ENCODE data around the gene C10orf105.

C10orf105 gene

DNA sequence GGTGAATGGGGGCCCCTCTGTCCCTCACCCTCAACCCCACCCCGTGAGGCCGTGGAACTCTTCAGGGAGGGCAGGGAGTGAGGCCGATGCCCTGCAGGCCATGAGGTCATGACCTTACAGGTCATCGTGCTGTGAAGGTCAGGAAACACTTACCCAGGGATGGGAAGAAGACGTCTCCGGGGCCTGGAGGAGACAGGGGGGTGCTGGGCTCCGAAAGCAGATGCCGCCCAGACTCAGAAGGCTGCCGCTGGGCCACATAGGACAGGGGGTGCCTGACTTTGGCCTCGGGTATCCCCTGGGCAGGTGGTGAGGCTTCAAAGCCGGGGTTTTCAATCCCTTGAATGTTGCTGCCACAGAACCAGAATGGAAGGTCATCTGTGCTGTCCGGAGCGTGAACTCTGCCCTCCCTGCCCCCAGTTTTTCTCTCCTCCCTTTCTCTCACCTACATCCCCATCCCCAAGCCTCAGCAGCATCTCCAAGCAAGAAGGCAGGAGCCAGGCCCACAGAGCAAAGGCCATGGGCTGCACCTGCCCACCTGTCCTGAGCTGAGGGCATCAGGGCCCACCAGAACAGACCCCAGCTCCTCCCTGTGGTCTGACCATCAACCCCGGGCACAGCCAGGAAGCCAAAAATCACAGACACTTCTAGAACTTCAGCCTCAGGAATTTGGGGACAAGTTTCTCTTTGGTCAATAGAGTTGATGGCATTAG, 32.1 kb upstream of the C10orf105 start:
- Histone ChIP-seq H3K27ac (no peak overlapping the region), H4K20me1 (no peaks in the 10 kb centered on the region), H3K27me3 (peaks cover 3% of the 10 kb centered on the region; the same call in 1 of the 2 replicates), H3K9ac (no peak overlapping the region), H3K4me2 (peak overlapping the region; percentile 95), H3K4me1 (peaks cover 95% of the 10 kb centered on the region), H3K9me3 (no peaks in the 10 kb centered on the region), H3K4me3 (no peak overlapping the region), H3K36me3 (no peaks in the 10 kb centered on the region)
- TF ChIP-seq Cebpa-rat (IDR thresholded peaks at IDR 0.05): no peak

DNA sequence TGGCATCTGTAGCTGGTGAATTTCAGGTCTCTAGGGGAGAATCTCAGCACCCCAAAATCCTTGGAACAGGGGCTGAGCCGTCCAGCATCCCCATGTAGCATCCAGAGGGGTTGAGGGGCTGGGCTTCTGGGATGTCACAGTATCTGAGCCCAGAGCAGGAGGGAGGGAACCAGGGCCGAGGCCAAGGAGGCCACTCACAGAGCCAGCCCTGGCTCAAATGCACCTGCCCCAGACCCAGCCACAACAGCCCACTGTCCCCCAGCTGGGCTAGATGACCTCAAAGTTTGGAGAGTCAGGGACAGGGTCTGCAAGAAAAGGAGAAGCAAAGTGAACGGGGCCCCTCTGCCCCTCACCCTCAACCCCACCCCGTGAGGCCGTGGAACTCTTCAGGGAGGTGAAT, 31.4 kb upstream of the C10orf105 start:
- no peaks in the 10 kb centered on the region for H3K36me3 ChIP-seq
- no peak overlapping the region for H3K4me3 ChIP-seq
- peaks cover 95% of the 10 kb centered on the region for H3K4me1 ChIP-seq
- TF ChIP-seq Cebpa-rat (IDR thresholded peaks at IDR 0.05): no peak
- peak overlapping the region; percentile 1; the same call in 1 of the 2 replicates for H3K9ac ChIP-seq
- no peaks in the 10 kb centered on the region for H4K20me1 ChIP-seq
- peak overlapping the region; percentile 33 for H3K27ac ChIP-seq
- peak overlapping the region; percentile 95 for H3K4me2 ChIP-seq
- H3K27me3 ChIP-seq: peaks cover 3% of the 10 kb centered on the region; the same call in 1 of the 2 replicates
- H3K9me3 ChIP-seq: no peaks in the 10 kb centered on the region

DNA sequence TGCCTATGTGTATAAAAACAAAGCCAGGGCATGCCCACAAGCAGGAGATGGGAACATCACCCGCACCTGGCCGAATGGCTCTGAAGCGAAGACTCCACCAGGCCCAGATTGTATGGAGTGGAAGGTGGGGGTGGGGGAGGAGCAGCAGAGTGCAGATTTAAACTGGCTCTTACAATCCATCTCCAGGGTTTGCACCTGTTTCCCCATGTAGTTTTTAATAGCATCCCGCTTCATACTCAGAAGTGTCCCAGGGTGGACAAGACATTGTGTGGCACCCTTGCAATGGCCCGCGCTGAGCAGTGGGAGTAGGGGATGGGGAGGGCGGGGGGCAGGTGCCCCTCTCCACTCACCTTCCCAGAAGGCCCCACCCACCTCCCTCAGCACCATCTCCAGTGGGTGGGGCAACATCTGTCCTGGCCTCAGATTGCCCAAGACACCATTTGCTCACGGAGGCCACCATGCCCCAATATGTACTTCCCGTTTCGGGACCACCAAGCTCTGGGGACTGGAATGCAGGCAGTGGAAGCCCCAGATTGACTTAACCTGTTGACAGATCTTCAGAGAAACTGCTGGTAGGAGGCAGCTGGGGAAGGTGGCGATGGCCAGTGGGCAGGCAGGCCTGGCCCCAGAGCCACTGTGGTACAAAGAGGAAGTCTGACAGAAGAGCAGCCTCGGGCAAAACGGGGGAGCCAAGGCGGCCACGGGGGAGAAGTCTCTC, 30.7 kb upstream of the C10orf105 start:
- peak overlapping the region; percentile 87 for H3K27ac ChIP-seq
- H3K9me3 ChIP-seq: no peaks in the 10 kb centered on the region
- peak overlapping the region; percentile 95 for H3K4me2 ChIP-seq
- peak; percentile 61; the same call in 1 of the 2 replicates for TF ChIP-seq Cebpa-rat (IDR thresholded peaks at IDR 0.05)
- H3K27me3 ChIP-seq: no peaks in the 10 kb centered on the region; the same call in 1 of the 2 replicates
- no peaks in the 10 kb centered on the region for H4K20me1 ChIP-seq
- H3K9ac ChIP-seq: peak overlapping the region; percentile 52; the same call in 1 of the 2 replicates
- no peak overlapping the region for H3K4me3 ChIP-seq
- no peaks in the 10 kb centered on the region for H3K36me3 ChIP-seq
- H3K4me1 ChIP-seq: peaks cover 95% of the 10 kb centered on the region

DNA sequence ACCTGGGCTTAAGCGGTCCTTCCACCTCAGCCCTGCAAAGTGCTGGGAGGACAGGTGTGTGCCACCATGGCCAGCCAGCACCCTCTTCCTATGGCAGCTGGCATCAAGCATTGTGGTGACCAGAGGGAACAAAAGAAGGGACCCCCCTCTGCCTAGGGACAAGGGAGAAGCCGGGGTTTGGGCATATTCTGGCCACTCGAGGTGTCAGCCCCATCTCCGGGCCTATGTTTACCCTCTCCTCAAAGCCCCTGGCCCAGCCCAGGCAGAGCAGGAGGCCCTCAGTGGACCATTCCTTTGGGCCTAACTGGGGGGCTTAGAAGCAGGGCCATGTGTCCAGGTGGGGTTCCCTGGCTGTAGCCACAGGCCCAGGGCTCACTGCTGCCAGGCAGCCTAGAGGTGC, 29.8 kb upstream of the C10orf105 start:
- H4K20me1 ChIP-seq: no peaks in the 10 kb centered on the region
- H3K36me3 ChIP-seq: no peaks in the 10 kb centered on the region
- peak overlapping the region; percentile 52 for H3K9ac ChIP-seq
- no peak for TF ChIP-seq Cebpa-rat (IDR thresholded peaks at IDR 0.05)
- no peaks in the 10 kb centered on the region for H3K27me3 ChIP-seq
- H3K4me1 ChIP-seq: peaks cover 92% of the 10 kb centered on the region
- peak overlapping the region; percentile 87 for H3K27ac ChIP-seq
- H3K9me3 ChIP-seq: no peaks in the 10 kb centered on the region
- H3K4me3 ChIP-seq: 0 out of 2 replicates have a peak overlapping the region, but pooled peaks have one; percentile 6
- H3K4me2 ChIP-seq: peak overlapping the region; percentile 95

DNA sequence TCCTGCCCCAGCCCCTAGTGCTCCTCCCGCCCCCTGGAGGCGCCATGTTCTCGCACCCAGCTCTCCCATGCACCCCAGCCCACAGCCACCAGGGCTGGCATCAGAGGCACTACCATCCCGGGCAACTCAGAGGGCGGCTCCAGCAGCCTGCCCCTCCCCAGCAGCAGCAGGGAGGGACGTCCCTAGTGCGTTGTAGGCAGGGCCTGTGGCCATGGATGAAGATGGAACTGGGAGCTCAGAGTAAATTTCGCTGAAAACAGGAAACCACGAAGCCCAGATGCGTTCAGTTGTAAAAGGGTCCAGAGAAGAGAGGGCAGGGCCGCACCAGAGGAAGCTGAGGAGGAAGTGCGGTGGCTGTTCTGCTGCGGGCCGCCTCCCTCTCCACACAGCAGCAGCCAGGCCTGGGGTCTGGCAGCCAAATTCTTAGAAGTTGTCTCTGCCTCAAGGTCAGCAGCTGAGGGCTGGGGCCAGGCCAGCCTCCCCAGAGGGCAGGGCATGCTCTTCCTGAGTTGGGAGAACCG, 29.2 kb upstream of the C10orf105 start:
- no peaks in the 10 kb centered on the region for H3K9me3 ChIP-seq

DNA sequence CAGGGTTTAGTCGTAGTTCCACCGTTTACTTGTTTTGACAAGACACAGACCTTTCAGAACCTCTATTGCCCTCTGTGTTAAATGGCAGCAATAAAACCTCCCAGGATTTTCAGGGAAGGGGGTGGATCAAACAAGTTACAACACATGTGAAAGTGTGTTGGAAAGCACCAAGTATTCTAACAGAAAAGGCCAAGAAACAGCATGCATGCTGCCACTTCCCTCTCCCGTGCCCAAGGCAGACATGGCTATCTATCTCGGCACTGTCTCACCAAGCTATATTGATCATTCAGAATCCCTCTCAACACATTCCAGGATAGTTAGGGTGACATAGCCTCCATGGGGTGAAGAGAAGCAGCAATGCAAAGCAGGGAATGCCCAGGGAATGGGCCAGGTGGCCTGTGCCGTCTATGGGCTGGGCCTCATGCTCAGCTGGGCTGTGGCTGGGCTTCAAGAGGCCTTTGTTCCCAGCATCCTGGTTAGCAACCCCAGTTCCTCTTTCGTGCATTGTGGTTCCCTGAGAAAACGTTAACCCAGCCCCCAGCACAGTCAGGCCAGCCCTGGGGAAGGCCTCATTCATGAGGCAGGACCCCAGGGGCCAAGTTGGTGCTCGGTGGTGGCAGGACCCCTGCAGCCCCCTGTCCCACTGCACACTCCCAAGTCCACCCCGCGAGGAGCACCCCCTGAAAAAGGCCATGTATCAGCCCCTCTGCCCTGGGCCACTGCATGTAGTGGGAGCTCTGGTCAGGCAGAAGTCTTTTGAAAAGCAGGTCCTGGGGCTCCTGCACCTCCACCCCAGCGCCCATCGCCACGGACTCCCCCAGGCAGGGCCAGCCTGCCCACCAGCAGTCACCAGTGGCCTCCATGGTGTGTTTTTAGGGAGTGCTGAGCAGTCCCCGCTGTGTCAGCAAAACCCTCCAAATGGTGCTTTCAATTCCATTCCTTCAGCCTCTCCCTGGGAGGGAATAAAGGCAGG, 28.3 kb upstream of the C10orf105 start:
- H3K36me3 ChIP-seq: no peaks in the 10 kb centered on the region
- H3K27ac ChIP-seq: peak overlapping the region; percentile 96
- H3K4me3 ChIP-seq: 0 out of 2 replicates have a peak overlapping the region, but pooled peaks have one; percentile 9
- peak overlapping the region; percentile 95 for H3K4me2 ChIP-seq
- H3K27me3 ChIP-seq: no peaks in the 10 kb centered on the region
- H3K4me1 ChIP-seq: peaks cover 76% of the 10 kb centered on the region
- H3K9ac ChIP-seq: peak overlapping the region; percentile 77
- peaks cover 3% of the 10 kb centered on the region; the same call in 1 of the 2 replicates for H3K9me3 ChIP-seq
- no peaks in the 10 kb centered on the region for H4K20me1 ChIP-seq
- no peak for TF ChIP-seq Cebpa-rat (IDR thresholded peaks at IDR 0.05)

More for the DNA sequence above, 29.2 kb upstream of the C10orf105 start:
- peak overlapping the region; percentile 96 for H3K27ac ChIP-seq
- H4K20me1 ChIP-seq: no peaks in the 10 kb centered on the region
- peaks cover 85% of the 10 kb centered on the region for H3K4me1 ChIP-seq
- H3K36me3 ChIP-seq: no peaks in the 10 kb centered on the region
- no peaks in the 10 kb centered on the region for H3K27me3 ChIP-seq
- H3K4me2 ChIP-seq: peak overlapping the region; percentile 95
- H3K9ac ChIP-seq: peak overlapping the region; percentile 77
- 0 out of 2 replicates have a peak overlapping the region, but pooled peaks have one; percentile 9 for H3K4me3 ChIP-seq
- TF ChIP-seq Cebpa-rat (IDR thresholded peaks at IDR 0.05): no peak

DNA sequence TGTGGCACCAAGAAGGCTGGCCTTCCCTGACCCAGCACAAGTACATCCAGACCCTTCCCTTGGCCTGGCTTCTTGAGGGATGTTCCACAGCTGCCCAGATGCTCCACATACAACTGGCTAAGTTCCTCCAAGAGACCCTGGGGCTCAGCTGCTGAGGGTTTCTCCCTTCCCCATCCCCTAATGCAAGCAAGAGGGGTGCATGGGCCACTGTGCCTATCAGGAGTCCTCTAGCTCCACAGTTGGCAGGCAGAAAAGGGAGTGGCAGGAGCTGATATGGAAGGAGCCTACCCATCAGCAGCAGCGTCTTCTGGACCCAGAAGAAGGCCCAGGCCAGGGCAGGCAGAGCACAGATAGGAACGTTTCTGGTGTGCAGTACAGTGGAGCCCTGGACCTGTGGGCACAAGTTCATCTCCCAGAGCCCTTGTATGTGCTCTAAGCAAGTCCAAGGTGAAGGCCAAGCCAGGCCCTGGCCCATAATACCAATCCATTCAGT, 27.5 kb upstream of the C10orf105 start:
- Histone ChIP-seq H3K4me1 (peaks cover 69% of the 10 kb centered on the region), H3K9ac (peak overlapping the region; percentile 77; the same call in 1 of the 2 replicates), H3K4me3 (no peak overlapping the region), H3K27me3 (no peaks in the 10 kb centered on the region), H3K27ac (peak overlapping the region; percentile 96), H3K4me2 (peak overlapping the region; percentile 95), H4K20me1 (no peaks in the 10 kb centered on the region), H3K9me3 (peaks cover 6% of the 10 kb centered on the region; the same call in 1 of the 2 replicates), H3K36me3 (no peaks in the 10 kb centered on the region)
- TF ChIP-seq Cebpa-rat (IDR thresholded peaks at IDR 0.05): no peak

DNA sequence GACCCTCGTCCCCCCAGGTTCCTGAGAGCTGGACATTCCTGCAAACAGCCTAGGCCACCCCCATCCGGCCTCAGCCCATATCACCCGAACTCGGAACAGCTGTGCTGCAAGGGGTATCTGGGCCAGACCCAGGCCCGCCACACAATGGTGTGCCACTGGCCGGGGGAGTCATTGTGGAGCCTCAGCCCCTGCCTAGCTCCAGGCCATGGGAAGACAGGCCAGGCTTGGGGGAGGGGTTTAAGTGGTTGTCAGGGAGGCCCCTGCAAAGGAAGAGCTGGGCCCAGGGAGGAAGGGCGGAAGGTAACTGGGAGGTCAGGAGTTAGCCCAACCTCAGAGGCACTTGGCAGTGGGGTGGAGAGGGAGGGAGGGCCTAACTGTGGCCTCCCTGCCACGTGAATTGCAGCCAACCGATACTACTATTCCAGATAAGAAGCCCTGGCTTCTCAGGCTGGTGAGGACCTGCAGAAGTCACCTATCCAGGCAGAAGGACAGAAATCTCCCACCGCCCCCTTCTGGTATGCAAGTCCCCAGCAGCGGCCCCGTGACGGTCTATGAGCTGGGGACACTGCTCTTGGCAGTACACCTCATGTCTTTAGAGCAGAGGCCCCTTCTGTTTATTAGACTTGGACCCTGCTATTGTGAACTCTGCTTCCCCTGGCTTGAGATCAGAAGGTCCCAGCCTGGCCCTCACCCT, 26.9 kb upstream of the C10orf105 start:
- no peaks in the 10 kb centered on the region for H3K36me3 ChIP-seq
- peaks cover 66% of the 10 kb centered on the region for H3K4me1 ChIP-seq
- H3K9ac ChIP-seq: peak overlapping the region; percentile 77; the same call in 1 of the 2 replicates
- no peak overlapping the region for H3K4me3 ChIP-seq
- no peaks in the 10 kb centered on the region for H4K20me1 ChIP-seq
- H3K27me3 ChIP-seq: no peaks in the 10 kb centered on the region
- TF ChIP-seq Cebpa-rat (IDR thresholded peaks at IDR 0.05): no peak
- H3K27ac ChIP-seq: peak overlapping the region; percentile 96
- H3K4me2 ChIP-seq: peak overlapping the region; percentile 95
- peaks cover 6% of the 10 kb centered on the region; the same call in 1 of the 2 replicates for H3K9me3 ChIP-seq

Data from BLaER1 (cell line).